ENCODE results near the gene EFCAB3.

EFCAB3 gene

GRCh38 chr17:62380253-62380652, at the start of gene EFCAB3:
EFCAB3 (plus strand) TSS chr17:62380553; CDS start chr17:62382980, 2,427 bp downstream.
- DNase-seq = no peak
- no peak within 1 kb of the TSS for H3K27ac ChIP-seq
- H3K36me3 ChIP-seq = no peaks in the 10 kb centered on the region

DNA sequence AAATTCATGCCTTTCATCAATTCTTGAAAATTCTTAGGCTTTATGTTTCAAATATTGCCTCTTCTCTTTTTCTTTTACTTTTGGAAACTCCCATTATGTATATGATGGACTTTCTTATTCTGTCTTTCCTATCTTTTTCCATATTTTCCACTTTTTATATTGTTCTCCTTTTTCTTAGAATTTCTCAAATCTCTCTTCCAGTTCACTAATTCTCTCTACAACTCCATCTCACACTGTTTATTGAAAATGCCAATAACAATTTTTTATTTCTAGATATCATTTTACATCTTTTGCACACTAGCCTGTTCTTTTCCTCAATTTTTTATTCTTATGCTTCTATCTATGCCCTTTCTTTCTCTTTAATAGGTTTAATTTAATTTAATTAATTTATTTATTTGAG, 43.8 kb upstream of the EFCAB3 start:
- peaks cover 8% of the 10 kb centered on the region for H3K9me3 ChIP-seq (ENCODE audit: severe bottlenecking)
- H3K4me3 ChIP-seq (ENCODE audit: low read depth, low read length) = no peak overlapping the region
- no peaks in the 10 kb centered on the region for H3K36me3 ChIP-seq
- H3K27ac ChIP-seq = no peak overlapping the region
- TF ChIP-seq, protein P1, sequence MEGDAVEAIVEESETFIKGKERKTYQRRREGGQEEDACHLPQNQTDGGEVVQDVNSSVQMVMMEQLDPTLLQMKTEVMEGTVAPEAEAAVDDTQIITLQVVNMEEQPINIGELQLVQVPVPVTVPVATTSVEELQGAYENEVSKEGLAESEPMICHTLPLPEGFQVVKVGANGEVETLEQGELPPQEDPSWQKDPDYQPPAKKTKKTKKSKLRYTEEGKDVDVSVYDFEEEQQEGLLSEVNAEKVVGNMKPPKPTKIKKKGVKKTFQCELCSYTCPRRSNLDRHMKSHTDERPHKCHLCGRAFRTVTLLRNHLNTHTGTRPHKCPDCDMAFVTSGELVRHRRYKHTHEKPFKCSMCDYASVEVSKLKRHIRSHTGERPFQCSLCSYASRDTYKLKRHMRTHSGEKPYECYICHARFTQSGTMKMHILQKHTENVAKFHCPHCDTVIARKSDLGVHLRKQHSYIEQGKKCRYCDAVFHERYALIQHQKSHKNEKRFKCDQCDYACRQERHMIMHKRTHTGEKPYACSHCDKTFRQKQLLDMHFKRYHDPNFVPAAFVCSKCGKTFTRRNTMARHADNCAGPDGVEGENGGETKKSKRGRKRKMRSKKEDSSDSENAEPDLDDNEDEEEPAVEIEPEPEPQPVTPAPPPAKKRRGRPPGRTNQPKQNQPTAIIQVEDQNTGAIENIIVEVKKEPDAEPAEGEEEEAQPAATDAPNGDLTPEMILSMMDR (IDR thresholded peaks at IDR 0.05; ENCODE audit: low read depth, low read length) = no peak
- DNase-seq = no peak
- H3K27me3 ChIP-seq (ENCODE audit: insufficient read depth, low read depth, severe bottlenecking) = no peaks in the 10 kb centered on the region

More at GRCh38 chr17:62380253-62380652, at the start of gene EFCAB3:
- Histone ChIP-seq H3K4me3 (ENCODE audit: low read depth, low read length) (no peak within 1 kb of the TSS), H3K9me3 (ENCODE audit: severe bottlenecking) (no peaks in the 10 kb centered on the region), H3K27me3 (ENCODE audit: insufficient read depth, low read depth, severe bottlenecking) (no peaks in the 10 kb centered on the region)
- TF ChIP-seq, protein P1 (IDR thresholded peaks at IDR 0.05; ENCODE audit: low read depth, low read length) = no peak

- no peak overlapping the region for H3K27ac ChIP-seq
- H3K27me3 ChIP-seq (ENCODE audit: insufficient read depth, low read depth, severe bottlenecking) = no peaks in the 10 kb centered on the region
- H3K9me3 ChIP-seq (ENCODE audit: severe bottlenecking) = no peaks in the 10 kb centered on the region
- TF ChIP-seq, protein P1 (IDR thresholded peaks at IDR 0.05; ENCODE audit: low read depth, low read length) = no peak
- H3K36me3 ChIP-seq = no peaks in the 10 kb centered on the region
- no peak overlapping the region for H3K4me3 ChIP-seq (ENCODE audit: low read depth, low read length)
- DNase-seq = no peak
Observed at GRCh38 chr17:62343764-62344270, 36.5 kb upstream of the EFCAB3 start.

GRCh38 chr17:62351176-62351575, 29.2 kb upstream of the EFCAB3 start:
- no peaks in the 10 kb centered on the region for H3K36me3 ChIP-seq
- H3K27ac ChIP-seq = no peak overlapping the region
- no peak for DNase-seq
- TF ChIP-seq, protein P1 (IDR thresholded peaks at IDR 0.05; ENCODE audit: low read depth, low read length) = no peak
- no peaks in the 10 kb centered on the region for H3K9me3 ChIP-seq (ENCODE audit: severe bottlenecking)
- no peak overlapping the region for H3K4me3 ChIP-seq (ENCODE audit: low read depth, low read length)
- no peaks in the 10 kb centered on the region for H3K27me3 ChIP-seq (ENCODE audit: insufficient read depth, low read depth, severe bottlenecking)

- H3K27ac ChIP-seq = no peak overlapping the region
- no peak for DNase-seq
- no peaks in the 10 kb centered on the region for H3K27me3 ChIP-seq (ENCODE audit: insufficient read depth, low read depth, severe bottlenecking)
- H3K9me3 ChIP-seq (ENCODE audit: severe bottlenecking) = no peaks in the 10 kb centered on the region
- no peaks in the 10 kb centered on the region for H3K36me3 ChIP-seq
- TF ChIP-seq, protein P1 (IDR thresholded peaks at IDR 0.05; ENCODE audit: low read depth, low read length) = no peak
- no peak overlapping the region for H3K4me3 ChIP-seq (ENCODE audit: low read depth, low read length)
Observed at GRCh38 chr17:62366191-62366590, 14.2 kb upstream of the EFCAB3 start.

GRCh38 chr17:62381561-62381960, 1.2 kb downstream of the EFCAB3 start:
- H3K27ac ChIP-seq = no peak overlapping the region
- DNase-seq = no peak
- H3K36me3 ChIP-seq = no peaks in the 10 kb centered on the region
- H3K9me3 ChIP-seq (ENCODE audit: severe bottlenecking) = no peaks in the 10 kb centered on the region
- no peak overlapping the region for H3K4me3 ChIP-seq (ENCODE audit: low read depth, low read length)
- TF ChIP-seq, protein P1 (IDR thresholded peaks at IDR 0.05; ENCODE audit: low read depth, low read length) = no peak
- H3K27me3 ChIP-seq (ENCODE audit: insufficient read depth, low read depth, severe bottlenecking) = no peaks in the 10 kb centered on the region
